HG03378 (cell line): ENCODE measurements around the gene FGFBP2.
"Not testable (repeated sequence)": the region's sequence is repeated elsewhere in the genome, so short reads cannot be mapped to it uniquely, and the experiment has no call there.

ENCODE experiments used
- ATAC-seq: cut with Tn5 transposase; IDR thresholded peaks from one replicate; pipeline ENCODE4 v1.9.1; 2021; ENCODE audit warnings: mild to moderate bottlenecking, moderate library complexity; ENCODE audit not compliant: unreplicated experiment

The FGFBP2 gene

GRCh38 chr4:15931451-15932210 lies 31.3 kb downstream of the FGFBP2 start:
- ATAC-seq: no peak

DNA sequence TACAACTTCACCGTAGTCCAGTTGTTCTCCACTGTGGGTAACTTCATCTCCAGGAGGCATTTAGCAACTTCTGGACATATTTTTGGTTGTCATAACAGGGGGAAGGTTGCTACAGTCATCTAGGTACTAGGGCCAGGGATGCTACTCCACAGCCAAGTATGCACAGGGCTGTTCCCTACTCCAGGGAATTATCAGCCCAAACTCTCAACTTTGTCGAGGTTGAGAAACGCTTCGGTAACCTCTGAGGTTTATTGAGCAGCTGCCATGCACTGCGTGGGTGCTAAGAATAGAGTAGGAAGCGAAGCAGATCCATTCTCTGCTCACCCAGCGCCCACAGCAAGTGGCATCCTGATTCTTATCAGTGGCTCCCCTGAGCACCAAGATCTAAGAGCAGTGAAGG lies 32.7 kb downstream of the FGFBP2 start:
- no peak for ATAC-seq

DNA sequence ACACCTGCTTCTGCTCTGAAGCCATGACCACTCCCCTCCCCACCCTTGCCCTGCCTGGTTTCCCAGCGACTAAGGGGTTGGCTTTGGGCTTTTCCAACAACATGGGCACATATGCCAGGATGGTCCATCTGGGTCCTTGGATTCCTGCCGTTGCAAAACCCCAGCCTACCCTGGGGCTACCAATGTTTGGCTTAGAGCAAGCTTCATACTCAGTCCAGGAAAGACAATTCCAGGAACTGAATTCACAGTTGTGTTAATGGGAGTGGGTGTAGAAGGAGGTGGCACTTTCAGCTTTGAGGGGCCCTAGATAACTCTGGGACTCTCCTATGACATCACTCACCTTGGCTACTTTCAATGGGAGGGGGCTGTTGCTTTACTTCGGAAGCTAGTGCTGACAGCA lies 33.4 kb downstream of the FGFBP2 start:
- ATAC-seq: no peak

- no peak for ATAC-seq
Observed at GRCh38 chr4:15928883-15929282, 34.1 kb downstream of the FGFBP2 start.

GRCh38 chr4:15926486-15926885 lies 36.5 kb downstream of the FGFBP2 start:
- ATAC-seq: no peak

GRCh38 chr4:15925830-15926229 lies 37.1 kb downstream of the FGFBP2 start:
- ATAC-seq: no peak

DNA sequence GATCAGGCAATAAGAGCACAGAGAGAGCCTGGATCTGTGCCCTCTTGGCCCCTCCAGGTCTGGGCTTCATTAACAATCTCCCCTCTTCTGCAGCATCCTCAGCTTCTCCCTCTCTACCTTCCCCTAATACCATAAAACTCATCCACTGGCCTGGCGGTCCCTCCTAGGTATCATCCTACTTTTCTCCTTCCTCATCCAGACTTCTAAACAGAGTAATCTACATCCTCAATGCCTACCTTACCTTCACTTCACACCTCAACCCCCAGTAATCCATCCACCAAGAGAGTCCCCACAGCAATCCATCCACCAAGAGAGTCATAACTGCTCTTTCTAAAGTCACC lies 41.4 kb downstream of the FGFBP2 start:
- no peak for ATAC-seq

DNA sequence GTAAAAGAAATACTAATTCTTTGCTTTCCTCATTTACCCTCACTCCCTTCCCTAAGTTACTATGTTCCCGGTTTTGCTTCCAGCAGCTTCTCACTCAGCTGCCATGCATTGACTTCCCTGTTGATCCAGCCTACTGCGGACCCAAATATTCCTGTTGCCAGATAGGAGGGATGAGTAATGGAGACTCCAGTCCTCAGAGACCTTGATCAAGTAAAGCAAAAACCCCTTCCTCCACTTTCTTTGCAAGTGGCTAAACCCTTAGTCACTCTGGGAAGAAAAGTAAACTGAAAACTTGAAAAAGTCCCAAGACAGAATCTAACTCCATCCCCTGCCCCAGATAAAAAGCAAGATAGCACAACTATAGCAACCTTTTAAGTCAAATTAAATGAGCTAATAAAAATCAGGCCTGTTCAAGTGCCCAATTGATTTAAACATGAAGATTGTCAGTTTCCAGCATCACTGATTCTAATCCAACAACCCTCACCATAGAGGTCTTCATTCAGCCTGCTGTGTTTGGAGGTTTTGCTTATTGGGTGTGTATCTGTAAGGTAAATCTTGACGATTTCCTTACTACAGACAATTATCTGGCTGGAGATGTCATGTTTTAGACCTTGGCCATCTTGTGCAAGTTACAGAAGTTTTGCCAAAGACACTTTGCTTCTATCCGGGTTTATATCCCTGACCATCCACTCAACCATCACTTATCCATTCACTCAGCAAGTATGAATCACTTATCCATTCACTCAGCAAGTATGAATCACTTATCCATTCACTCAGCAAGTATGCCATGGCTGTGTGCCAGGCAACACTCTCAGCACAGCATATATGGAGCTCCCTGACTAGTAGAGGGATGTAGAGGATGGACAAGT lies 42.0 kb downstream of the FGFBP2 start:
- ATAC-seq: no peak

- ATAC-seq: no peak
Observed at GRCh38 chr4:15918484-15919129, 44.4 kb downstream of the FGFBP2 start.

DNA sequence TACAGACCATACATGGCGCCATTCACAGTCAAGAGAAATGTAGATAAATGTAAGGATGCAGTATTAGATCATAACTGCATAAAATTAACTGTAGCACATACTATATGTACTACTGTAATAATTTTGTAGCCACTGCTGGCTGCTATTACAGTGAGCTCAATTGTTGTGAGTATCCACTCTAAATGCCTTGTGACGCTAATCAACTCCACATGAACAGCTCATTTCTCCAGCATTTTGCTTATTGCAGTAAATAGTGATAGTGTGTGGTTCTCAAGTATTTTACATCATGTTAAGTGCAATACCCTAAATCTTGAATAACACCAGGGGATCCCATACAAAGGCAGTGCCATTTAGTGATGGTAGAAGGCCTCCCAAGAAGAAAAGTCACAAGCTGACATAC lies 45.7 kb downstream of the FGFBP2 start:
- no peak for ATAC-seq

GRCh38 chr4:15916358-15916757 lies 46.6 kb downstream of the FGFBP2 start:
- not testable (repeated sequence) for ATAC-seq

DNA sequence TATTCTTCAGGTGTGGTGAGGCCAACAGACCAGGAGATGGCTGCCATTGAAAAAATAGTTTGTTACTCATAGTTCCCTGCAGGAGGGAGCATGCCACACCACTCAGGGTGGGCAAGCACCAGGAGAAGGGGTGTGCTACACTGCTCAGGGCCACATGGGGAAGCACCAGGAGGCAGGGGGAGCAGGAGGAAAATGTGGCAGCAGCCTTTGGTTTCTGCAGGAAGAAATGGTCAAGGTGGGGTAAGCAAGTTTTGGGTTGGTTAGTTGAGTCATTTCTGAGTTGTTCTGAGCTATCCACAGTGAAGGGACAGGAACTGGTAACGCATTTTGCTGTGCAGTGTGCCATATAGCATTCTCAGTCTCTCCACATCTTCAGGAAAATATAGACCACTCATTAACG lies 48.2 kb downstream of the FGFBP2 start:
- no peak for ATAC-seq

- ATAC-seq: no peak
Observed at GRCh38 chr4:15914291-15914690, 48.7 kb downstream of the FGFBP2 start.

GRCh38 chr4:15913631-15913970 lies 49.4 kb downstream of the FGFBP2 start:
- ATAC-seq: no peak

DNA sequence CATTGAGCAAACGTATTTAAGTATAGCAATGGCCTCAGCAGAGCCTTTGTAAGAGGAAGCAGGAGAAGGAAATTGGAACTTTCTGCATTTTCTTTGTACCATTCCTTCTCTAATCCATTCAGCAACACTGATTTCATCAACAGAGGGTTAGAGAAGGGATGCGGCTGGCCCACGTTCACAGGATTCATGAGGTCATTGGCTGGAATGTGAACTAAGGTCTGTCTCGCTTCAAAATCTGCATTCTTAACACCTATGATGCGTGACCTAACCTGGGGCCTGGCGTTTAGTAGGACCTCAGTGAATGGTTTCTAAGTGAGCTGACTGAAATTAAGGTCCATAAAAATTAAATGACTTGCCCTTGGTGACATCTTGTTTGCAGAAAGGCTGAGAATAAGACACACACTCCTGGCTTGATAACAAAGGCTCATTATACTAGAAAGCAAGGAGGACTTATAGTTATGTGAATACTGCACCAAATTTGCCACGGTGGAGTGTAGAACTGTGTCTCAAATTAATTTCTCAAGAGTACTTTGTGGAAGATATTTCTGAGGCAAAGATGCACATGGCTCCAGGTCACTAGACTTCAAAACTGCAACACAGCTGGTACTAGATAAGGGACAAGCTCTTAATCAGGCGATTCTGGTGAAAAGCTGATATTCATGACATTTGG lies 49.9 kb downstream of the FGFBP2 start:
- no peak for ATAC-seq

DNA sequence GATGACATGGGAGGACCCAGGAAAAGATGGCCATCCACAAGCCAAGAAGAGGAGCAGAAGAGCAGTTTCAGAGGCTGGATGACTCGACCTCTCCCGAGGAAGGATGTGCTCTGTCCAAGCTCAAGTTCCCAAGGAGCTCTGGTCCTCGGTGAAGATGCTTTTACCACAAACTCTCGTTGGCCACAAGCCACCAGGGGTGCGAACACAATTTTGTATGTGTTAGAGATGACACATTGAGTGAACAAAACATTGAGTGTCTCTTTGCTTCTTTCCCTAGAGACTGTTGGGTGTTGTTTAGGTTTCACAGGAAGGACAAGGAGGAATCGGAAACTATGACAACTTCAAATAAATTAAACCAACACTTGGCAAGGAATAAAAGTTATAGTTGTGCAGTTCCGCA lies 50.7 kb downstream of the FGFBP2 start:
- no peak for ATAC-seq
